Measurements from ENCODE around the gene FAM200B. TPM values are rescaled to one million over a fixed set of nuclear protein-coding genes. Genes with fewer than 3 reads are reported as not detected.

Gene FAM200B
- total RNA-seq, 2 experiments from 2014 or later = 8.9 to 11.1 TPM

GRCh38 chr4:15737255-15737654 lies 55.6 kb downstream of the FAM200B start:
- H3K27me3 Mint-ChIP-seq = no peaks in the 10 kb centered on the region
- ATAC-seq = no peak
- ChIA-PET POLR2A (interaction anchor here (1.0 to 2.2 kb wide), 2 partner anchors 11 to 17 kb away, joined by 3 to 11 read pairs; no protein-coding TSS in a partner anchor), CTCF (interaction anchor here (1.1 to 5.4 kb wide), 9 partner anchors 8 to 145 kb away, joined by 3 to 36 read pairs (median 10); no protein-coding TSS in a partner anchor)
- no peak overlapping the region for H3K4me3 Mint-ChIP-seq
- peak; percentile 16 for DNase-seq
- peaks cover 8% of the 10 kb centered on the region for H3K36me3 Mint-ChIP-seq (ENCODE audit: low read depth)
- intact Hi-C loops (cut with micrococcal nuclease) = loop anchor here (5.0 to 10.0 kb wide), 2 partner anchors 40 to 138 kb away; partner anchors contain the start of gene CD38
- peaks cover 39% of the 10 kb centered on the region for H3K4me1 Mint-ChIP-seq (ENCODE audit: low read depth)
- H3K27ac Mint-ChIP-seq = no peak overlapping the region
- peaks cover 16% of the 10 kb centered on the region for H3K9me3 Mint-ChIP-seq
- no peak for TF ChIP-seq CTCF (IDR thresholded peaks at IDR 0.05)

- Mint-ChIP-seq H3K27me3 (no peaks in the 10 kb centered on the region), H3K27ac (peak overlapping the region; percentile 17), H3K36me3 (ENCODE audit: low read depth) (peaks cover 14% of the 10 kb centered on the region), H3K4me1 (ENCODE audit: low read depth) (peaks cover 34% of the 10 kb centered on the region), H3K4me3 (no peak overlapping the region), H3K9me3 (peaks cover 24% of the 10 kb centered on the region)
- DNase-seq = peak; percentile 17
- peak; percentile 79 for ATAC-seq
- ChIA-PET CTCF (interaction anchor here (0.7 to 5.4 kb wide), 13 partner anchors 9 to 263 kb away, joined by 3 to 36 read pairs (median 6); no protein-coding TSS in a partner anchor), POLR2A (interaction anchor here (0.8 to 2.2 kb wide), 4 partner anchors 9 to 66 kb away, joined by 3 to 11 read pairs (median 4); no protein-coding TSS in a partner anchor)
- intact Hi-C loops (cut with micrococcal nuclease) = loop anchor here (2.0 to 10.0 kb wide), 3 partner anchors 16 to 136 kb away; partner anchors contain the start of gene CD38
- no peak for TF ChIP-seq CTCF (IDR thresholded peaks at IDR 0.05)
Measured at GRCh38 chr4:15738877-15739276, 57.2 kb downstream of the FAM200B start.

Other genes starting within 250 kb of the FAM200B start
- not detected for gene CC2D2A, start 211.9 kb upstream of the FAM200B start, total RNA-seq
- 10 to 100 TPM; 27.5 to 32.2 TPM for gene FBXL5, start 26.5 kb upstream of the FAM200B start, total RNA-seq
- gene BST1, start 21.2 kb downstream of the FAM200B start, total RNA-seq = under 1 TPM; 0.20 to 0.65 TPM
- gene CD38, start 96.5 kb downstream of the FAM200B start, total RNA-seq = 10 to 100 TPM; 24.3 to 25.6 TPM

Measured in activated CD8-positive, alpha-beta T cell treated with anti-CD3 and anti-CD28 coated beads for 36 hours (primary cell).